PFSK-1 (cell line): Measurements from ENCODE around the gene NIPAL3.
A peak's percentile ranks its signal among the peaks of the same experiment; 100 is the strongest.

Experiments
- FOXP2 ChIP-seq: optimal IDR thresholded peaks from 2 replicates; pipeline ENCODE3; 2011; ENCODE audit warnings: borderline replicate concordance, control low read depth, inconsistent platforms; ENCODE audit not compliant: insufficient read depth; ENCODE audit errors: extremely low read length, extremely low read depth
- POLR2AphosphoS5 ChIP-seq: IDR thresholded peaks from 2 replicates; pipeline ENCODE4 v1.6.1; 2012; ENCODE audit warnings: low read depth, mild to moderate bottlenecking, control low read depth, low read length, moderate library complexity
- REST ChIP-seq, 2 experiments: IDR thresholded peaks; 2 replicates each; pipeline versions ENCODE4 v1.6.1 to v1.8.0; 2011 to 2012; ENCODE audit warnings: low read depth in 2 of 2, low read length in 2 of 2, control low read depth in 1 of 2, inconsistent platforms in 1 of 2, mild to moderate bottlenecking in 1 of 2, moderate library complexity in 1 of 2; ENCODE audit not compliant: insufficient read depth in 1 of 2
- SIN3A ChIP-seq: IDR thresholded peaks from 2 replicates; pipeline ENCODE4 v1.6.1; 2012; ENCODE audit warnings: mild to moderate bottlenecking, low read length, moderate library complexity, borderline replicate concordance; ENCODE audit not compliant: insufficient read depth
- TAF1 ChIP-seq: IDR thresholded peaks from 2 replicates; pipeline ENCODE4 v1.6.1; 2012; ENCODE audit warnings: low read length, control low read depth, borderline replicate concordance; ENCODE audit not compliant: insufficient read depth

Gene NIPAL3

DNA sequence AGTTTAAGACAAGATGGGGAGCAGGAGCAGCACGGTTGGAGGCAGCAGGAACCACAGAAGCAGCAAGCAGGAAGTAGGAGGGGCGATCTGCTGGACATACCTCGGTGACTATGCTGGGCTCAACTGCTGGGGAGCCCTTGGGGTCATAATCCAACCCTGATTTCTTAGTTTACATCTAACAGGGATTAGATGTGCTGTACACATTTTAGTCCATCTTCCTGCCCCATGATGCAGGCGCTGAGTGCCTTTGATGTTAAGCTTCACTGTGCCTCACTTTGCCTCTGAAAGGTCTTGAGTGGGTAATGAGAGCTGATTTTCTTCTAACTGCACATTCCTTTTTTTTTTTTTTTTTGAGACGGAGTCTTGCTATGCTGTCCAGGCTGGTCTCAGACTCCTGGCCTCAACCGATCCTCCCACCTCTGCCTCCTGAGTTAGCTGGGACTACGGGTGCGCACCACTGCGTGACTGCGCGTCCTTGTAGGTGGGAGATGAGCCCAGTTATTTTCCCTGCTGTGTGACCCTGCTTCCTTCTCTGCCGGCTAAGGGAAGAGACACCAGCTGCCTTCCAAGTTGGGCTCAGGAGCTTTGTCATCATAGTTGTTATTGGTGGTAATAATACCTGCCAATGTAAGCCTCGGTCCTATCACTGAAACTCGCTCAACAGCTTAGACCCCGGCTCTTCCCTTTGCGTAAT lies 85.9 kb downstream of the NIPAL3 start:
- TF ChIP-seq FOXP2 (no peak), REST (IDR thresholded peaks at IDR 0.05; ENCODE audit: insufficient read depth in 1 of 2, low read depth in 2 of 2, low read length in 2 of 2) (no peak), TAF1 (no peak), SIN3A (no peak), POLR2AphosphoS5 (no peak)

DNA sequence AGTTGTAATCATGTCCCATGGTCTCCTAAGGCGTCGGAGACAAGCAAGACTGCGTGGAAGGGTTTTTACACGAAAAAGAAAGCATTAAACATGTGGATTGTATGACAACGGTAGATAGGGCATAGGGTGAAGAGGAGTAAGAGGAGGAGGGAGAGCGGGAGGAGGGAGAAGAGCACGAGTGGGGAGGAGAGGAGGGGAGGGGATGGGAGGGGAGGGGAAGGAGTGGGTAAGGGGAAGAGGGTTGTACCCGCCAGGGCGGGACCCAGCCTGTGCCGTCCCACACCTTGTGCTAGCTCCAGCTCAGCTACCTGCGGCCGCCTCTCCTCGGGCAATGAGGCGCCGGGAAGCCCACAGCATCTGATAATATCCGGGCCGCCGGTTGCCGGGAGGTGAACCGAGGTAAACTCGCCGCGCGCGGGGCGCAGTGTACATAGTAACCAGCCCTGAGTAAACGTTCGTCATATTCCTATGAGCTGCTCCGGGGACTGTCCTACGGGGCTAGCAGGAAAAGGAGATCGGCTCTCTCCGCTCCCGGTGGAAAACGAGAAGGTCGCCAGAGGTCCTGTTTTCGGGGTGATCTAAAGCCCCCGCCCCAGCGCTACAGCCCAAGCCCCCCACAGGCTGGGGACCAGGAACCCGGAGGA lies 86.6 kb downstream of the NIPAL3 start:
- TF ChIP-seq TAF1 = 0 out of 2 replicates have a peak, but pooled peaks have one; percentile 11
- no peak for TF ChIP-seq FOXP2
- no peak for TF ChIP-seq REST (IDR thresholded peaks at IDR 0.05; ENCODE audit: insufficient read depth in 1 of 2, low read depth in 2 of 2, low read length in 2 of 2)

GRCh38 chr1:24502709-24503058 lies 87.1 kb downstream of the NIPAL3 start, which contains the start of gene RCAN3:
TSS of gene RCAN3 (plus strand) at chr1:24502836. CDS start at chr1:24514373, 11,537 bp downstream.
- TF ChIP-seq SIN3A (no peak), FOXP2 (no peak), POLR2AphosphoS5 (no peak), TAF1 (no peak), REST (IDR thresholded peaks at IDR 0.05; ENCODE audit: insufficient read depth in 1 of 2, low read depth in 2 of 2, low read length in 2 of 2) (no peak)

DNA sequence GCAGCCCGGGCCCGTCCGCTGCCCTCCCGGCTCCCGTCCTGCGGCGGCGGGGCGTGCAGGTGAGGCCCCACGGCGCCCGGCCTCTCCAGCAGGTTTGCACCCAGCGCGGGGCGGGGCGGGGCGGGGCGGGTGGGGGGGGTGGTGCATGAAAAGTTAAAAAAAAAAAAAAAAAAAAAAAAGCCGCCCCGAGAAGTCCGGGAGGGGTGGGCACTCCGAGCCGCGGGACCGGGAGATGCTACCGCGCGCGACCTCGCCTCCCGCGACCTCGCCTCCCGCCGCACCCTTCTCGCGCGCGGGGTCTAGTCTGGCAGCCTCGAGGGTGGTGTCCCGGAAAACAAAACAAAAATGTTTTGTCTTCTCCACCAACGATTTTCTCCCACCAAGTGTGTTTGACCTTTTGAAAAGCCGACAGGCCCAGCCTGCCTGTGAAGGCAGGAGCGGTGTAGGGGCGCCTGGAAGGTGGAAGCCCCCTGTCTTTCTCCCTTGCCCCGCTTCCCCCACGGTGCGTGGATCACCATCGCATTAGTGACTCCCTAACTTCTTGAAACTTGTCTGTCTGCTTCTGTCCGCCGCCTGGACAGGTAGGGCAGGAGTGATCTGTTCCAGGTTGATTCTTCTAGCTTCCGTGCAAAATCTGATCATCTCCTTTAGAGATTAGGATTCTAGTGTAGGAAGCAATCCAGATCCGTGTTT lies 87.6 kb downstream of the NIPAL3 start:
- no peak for TF ChIP-seq FOXP2

DNA sequence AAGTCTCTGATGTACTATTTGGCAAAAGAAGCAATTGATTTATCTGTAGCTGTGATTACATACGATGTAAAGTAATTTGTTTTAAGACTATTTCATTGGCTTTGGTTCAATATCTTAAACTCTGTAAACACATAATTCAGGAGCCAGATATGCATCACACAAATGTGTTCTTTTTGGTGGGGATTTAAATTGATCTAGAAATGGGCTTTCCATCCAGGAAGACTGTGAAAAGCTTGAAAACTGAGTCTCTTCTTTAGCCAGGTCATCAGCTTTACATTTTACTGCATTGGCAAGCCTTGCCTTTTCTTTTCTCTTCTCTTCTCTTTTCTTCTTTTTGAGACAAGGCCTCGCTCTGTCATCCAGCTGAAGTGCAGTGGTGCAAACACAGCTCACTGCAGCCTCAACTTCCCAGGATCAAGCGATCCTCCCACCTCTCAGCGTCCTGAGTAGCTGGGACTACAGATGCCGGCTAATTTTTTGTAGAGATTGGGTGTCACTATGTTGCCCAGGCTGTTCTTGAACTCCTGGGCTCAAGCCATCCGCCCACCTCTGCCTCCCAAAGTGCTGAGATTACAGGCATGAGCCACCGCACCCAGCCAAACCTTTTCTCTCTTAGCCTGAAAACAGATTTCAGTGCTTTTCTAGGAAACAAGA lies 88.4 kb downstream of the NIPAL3 start:
- TF ChIP-seq POLR2AphosphoS5 = no peak
- no peak for TF ChIP-seq REST (IDR thresholded peaks at IDR 0.05; ENCODE audit: insufficient read depth in 1 of 2, low read depth in 2 of 2, low read length in 2 of 2)
- TF ChIP-seq TAF1 = no peak
- no peak for TF ChIP-seq FOXP2
- no peak for TF ChIP-seq SIN3A
